ENCODE results near the gene AGO4. TPM values are rescaled to one million over a fixed set of nuclear protein-coding genes. Genes with fewer than 3 reads are reported as not detected.

Gene AGO4
- total RNA-seq, 1 experiment from 2014 or later, result 14.8 TPM

DNA sequence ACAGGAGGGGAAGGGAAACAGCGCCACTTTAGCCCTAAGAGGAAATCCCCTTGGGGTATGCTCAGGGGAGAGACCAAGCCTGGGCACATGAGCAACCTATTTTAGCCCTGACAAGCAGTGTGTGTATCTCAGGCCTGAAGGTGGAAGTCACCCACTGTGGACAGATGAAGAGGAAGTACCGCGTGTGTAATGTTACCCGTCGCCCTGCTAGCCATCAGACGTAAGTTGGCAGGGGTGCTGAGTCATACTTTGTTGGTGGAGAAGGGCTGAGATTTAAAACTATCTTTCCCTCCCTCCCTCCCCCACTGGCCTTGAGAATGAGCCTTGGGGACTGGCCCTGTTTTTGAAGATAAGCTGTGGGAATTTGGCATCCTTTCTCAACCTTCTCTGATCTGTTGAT is 86.4 kb downstream of the AGO4 start:
- ChIA-PET CTCF (no interaction called here), POLR2A (no interaction called here)
- no peaks in the 10 kb centered on the region for H3K9me3 ChIP-seq (ENCODE audit: control insufficient read depth, insufficient read depth, low read depth, low read length)
- no peaks in the 10 kb centered on the region for H3K27me3 ChIP-seq (ENCODE audit: control insufficient read depth, insufficient read depth, low read length)
- ATAC-seq, result no peak
- TF ChIP-seq, protein P1, sequence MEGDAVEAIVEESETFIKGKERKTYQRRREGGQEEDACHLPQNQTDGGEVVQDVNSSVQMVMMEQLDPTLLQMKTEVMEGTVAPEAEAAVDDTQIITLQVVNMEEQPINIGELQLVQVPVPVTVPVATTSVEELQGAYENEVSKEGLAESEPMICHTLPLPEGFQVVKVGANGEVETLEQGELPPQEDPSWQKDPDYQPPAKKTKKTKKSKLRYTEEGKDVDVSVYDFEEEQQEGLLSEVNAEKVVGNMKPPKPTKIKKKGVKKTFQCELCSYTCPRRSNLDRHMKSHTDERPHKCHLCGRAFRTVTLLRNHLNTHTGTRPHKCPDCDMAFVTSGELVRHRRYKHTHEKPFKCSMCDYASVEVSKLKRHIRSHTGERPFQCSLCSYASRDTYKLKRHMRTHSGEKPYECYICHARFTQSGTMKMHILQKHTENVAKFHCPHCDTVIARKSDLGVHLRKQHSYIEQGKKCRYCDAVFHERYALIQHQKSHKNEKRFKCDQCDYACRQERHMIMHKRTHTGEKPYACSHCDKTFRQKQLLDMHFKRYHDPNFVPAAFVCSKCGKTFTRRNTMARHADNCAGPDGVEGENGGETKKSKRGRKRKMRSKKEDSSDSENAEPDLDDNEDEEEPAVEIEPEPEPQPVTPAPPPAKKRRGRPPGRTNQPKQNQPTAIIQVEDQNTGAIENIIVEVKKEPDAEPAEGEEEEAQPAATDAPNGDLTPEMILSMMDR (IDR thresholded peaks at IDR 0.05), result no peak
- no peak for TF ChIP-seq TCF7L2 (IDR thresholded peaks at IDR 0.05; ENCODE audit: low read depth, low read length)
- TF ChIP-seq, protein P2, sequence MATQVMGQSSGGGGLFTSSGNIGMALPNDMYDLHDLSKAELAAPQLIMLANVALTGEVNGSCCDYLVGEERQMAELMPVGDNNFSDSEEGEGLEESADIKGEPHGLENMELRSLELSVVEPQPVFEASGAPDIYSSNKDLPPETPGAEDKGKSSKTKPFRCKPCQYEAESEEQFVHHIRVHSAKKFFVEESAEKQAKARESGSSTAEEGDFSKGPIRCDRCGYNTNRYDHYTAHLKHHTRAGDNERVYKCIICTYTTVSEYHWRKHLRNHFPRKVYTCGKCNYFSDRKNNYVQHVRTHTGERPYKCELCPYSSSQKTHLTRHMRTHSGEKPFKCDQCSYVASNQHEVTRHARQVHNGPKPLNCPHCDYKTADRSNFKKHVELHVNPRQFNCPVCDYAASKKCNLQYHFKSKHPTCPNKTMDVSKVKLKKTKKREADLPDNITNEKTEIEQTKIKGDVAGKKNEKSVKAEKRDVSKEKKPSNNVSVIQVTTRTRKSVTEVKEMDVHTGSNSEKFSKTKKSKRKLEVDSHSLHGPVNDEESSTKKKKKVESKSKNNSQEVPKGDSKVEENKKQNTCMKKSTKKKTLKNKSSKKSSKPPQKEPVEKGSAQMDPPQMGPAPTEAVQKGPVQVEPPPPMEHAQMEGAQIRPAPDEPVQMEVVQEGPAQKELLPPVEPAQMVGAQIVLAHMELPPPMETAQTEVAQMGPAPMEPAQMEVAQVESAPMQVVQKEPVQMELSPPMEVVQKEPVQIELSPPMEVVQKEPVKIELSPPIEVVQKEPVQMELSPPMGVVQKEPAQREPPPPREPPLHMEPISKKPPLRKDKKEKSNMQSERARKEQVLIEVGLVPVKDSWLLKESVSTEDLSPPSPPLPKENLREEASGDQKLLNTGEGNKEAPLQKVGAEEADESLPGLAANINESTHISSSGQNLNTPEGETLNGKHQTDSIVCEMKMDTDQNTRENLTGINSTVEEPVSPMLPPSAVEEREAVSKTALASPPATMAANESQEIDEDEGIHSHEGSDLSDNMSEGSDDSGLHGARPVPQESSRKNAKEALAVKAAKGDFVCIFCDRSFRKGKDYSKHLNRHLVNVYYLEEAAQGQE (IDR thresholded peaks at IDR 0.05; ENCODE audit: insufficient read depth in 1 of 2, low read depth in 2 of 2, low read length in 1 of 2), result no peak
- TF ChIP-seq SIN3A (IDR thresholded peaks at IDR 0.05; ENCODE audit: borderline replicate concordance, insufficient read depth, low read depth, low read length), result no peak
- TF ChIP-seq POLR2AphosphoS5 (IDR thresholded peaks at IDR 0.05; ENCODE audit: low read depth, low read length), result no peak
- peaks cover 22% of the 10 kb centered on the region for H3K36me3 ChIP-seq (ENCODE audit: control insufficient read depth, insufficient read depth, low read length)
- BruUV-seq (replicated peaks), result no TSS peak
- no peak for DNase-seq (ENCODE audit: low read depth, low spot score)
- in situ Hi-C loops (cut with HindIII; ENCODE audit: low pct_unique_long_range_greater_than_20kb, low sequenced_read_pairs), result no loop called here
- H3K27ac ChIP-seq (ENCODE audit: low read length), result no peak overlapping the region
- intact Hi-C loops (cut with micrococcal nuclease; ENCODE audit: unreplicated experiment), result no loop called here
- no peak overlapping the region for H3K4me3 ChIP-seq (ENCODE audit: low read depth in 2 of 2, low read length in 2 of 2)
- H3K4me1 ChIP-seq (ENCODE audit: control insufficient read depth, insufficient read depth, low read length), result no peaks in the 10 kb centered on the region

DNA sequence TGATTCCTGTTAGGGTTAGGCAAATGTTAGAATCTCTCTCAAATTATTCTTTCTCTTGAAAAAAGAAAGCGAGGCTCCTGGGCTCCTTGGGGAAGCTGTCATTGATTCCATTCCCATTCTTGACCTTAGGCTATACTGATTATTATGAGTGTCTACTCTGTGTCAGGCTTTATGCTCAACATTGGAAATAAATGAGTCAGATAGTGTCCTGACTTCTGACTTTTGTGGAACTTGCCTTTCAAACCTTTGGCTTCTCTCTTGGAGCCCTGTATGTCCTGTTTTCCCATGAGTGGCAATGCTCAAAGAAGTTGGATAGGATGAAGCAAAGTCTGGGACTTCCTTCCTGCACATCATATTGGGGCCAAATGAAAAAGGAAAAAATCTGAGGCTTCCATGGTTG is 86.8 kb downstream of the AGO4 start:
- H3K4me1 ChIP-seq (ENCODE audit: control insufficient read depth, insufficient read depth, low read length), result no peaks in the 10 kb centered on the region
- in situ Hi-C loops (cut with HindIII; ENCODE audit: low pct_unique_long_range_greater_than_20kb, low sequenced_read_pairs) (no loop called here), intact Hi-C loops (cut with micrococcal nuclease; ENCODE audit: unreplicated experiment) (no loop called here)
- BruUV-seq (replicated peaks), result no TSS peak
- ATAC-seq (no peak), DNase-seq (ENCODE audit: low read depth, low spot score) (no peak)
- ChIA-PET POLR2A (no interaction called here), CTCF (no interaction called here)
- peaks cover 22% of the 10 kb centered on the region for H3K36me3 ChIP-seq (ENCODE audit: control insufficient read depth, insufficient read depth, low read length)
- no peaks in the 10 kb centered on the region for H3K27me3 ChIP-seq (ENCODE audit: control insufficient read depth, insufficient read depth, low read length)
- TF ChIP-seq SIN3A (IDR thresholded peaks at IDR 0.05; ENCODE audit: borderline replicate concordance, insufficient read depth, low read depth, low read length) (no peak), TCF7L2 (IDR thresholded peaks at IDR 0.05; ENCODE audit: low read depth, low read length) (no peak), POLR2AphosphoS5 (IDR thresholded peaks at IDR 0.05; ENCODE audit: low read depth, low read length) (no peak)
- TF ChIP-seq, protein P1 (IDR thresholded peaks at IDR 0.05), result no peak
- TF ChIP-seq, protein P2 (IDR thresholded peaks at IDR 0.05; ENCODE audit: insufficient read depth in 1 of 2, low read depth in 2 of 2, low read length in 1 of 2), result no peak
- no peaks in the 10 kb centered on the region for H3K9me3 ChIP-seq (ENCODE audit: control insufficient read depth, insufficient read depth, low read depth, low read length)
- H3K27ac ChIP-seq (ENCODE audit: low read length), result no peak overlapping the region
- H3K4me3 ChIP-seq (ENCODE audit: low read depth in 2 of 2, low read length in 2 of 2), result no peak overlapping the region

Measured in Panc1 (cell line).